Measurements from ENCODE around the gene TRAF3IP3.

Gene TRAF3IP3

GRCh38 chr1:209830722-209831121, 74.9 kb downstream of the TRAF3IP3 start:
- no peak for DNase-seq

- DNase-seq = no peak
Observed at GRCh38 chr1:209831615-209832014, 75.8 kb downstream of the TRAF3IP3 start.

Measured in inflammatory macrophage treated with lipopolysaccharide for 4 hours (primary cell).